AG09309 (cell line): ENCODE data around the gene RASGEF1B.
"Not testable (repeated sequence)": the region's sequence is repeated elsewhere in the genome, so short reads cannot be mapped to it uniquely, and the experiment has no call there.

Experiments used
- DNase-seq: peaks from one replicate; pipeline ENCODE4 v3.0.0-alpha.2; 2010; ENCODE audit warnings: low read depth
- H3K4me3 ChIP-seq: 2 replicates; pipeline ENCODE4 v1.5.1; 2011; ENCODE audit warnings: mild to moderate bottlenecking, low read depth, low read length, moderate library complexity; ENCODE audit not compliant: control insufficient read depth
- CTCF ChIP-seq: IDR thresholded peaks from 2 replicates; pipeline ENCODE4 v1.5.1; 2011; ENCODE audit warnings: mild to moderate bottlenecking, low read depth, low read length, inconsistent platforms; ENCODE audit not compliant: insufficient read depth, control insufficient read depth; ENCODE audit errors: missing control alignments

The RASGEF1B gene

GRCh38 chr4:81491943-81492342 lies 20.2 kb upstream of the RASGEF1B start:
- no peak overlapping the region for H3K4me3 ChIP-seq
- no peak for TF ChIP-seq CTCF
- no peak for DNase-seq

- TF ChIP-seq CTCF = no peak
- H3K4me3 ChIP-seq = no peak overlapping the region
- no peak for DNase-seq
These were observed 18.9 kb upstream of the RASGEF1B start for GRCh38 chr4:81490403-81491160.

GRCh38 chr4:81486502-81486901 lies 14.8 kb upstream of the RASGEF1B start:
- TF ChIP-seq CTCF = no peak
- DNase-seq = no peak
- H3K4me3 ChIP-seq = no peak overlapping the region

GRCh38 chr4:81485310-81485980 lies 13.7 kb upstream of the RASGEF1B start:
- DNase-seq = no peak
- TF ChIP-seq CTCF = no peak
- no peak overlapping the region for H3K4me3 ChIP-seq

- DNase-seq = no peak
- H3K4me3 ChIP-seq = no peak overlapping the region
- TF ChIP-seq CTCF = no peak
These were observed 10.6 kb upstream of the RASGEF1B start for GRCh38 chr4:81482326-81482725.

GRCh38 chr4:81481151-81481550 lies 9.4 kb upstream of the RASGEF1B start:
- no peak for TF ChIP-seq CTCF
- no peak overlapping the region for H3K4me3 ChIP-seq
- DNase-seq = no peak

- DNase-seq, H3K4me3 ChIP-seq: not testable (repeated sequence)
These were observed 7.9 kb upstream of the RASGEF1B start for GRCh38 chr4:81479573-81479972.

- H3K4me3 ChIP-seq, DNase-seq: not testable (repeated sequence)
These were observed 1.9 kb upstream of the RASGEF1B start for GRCh38 chr4:81473331-81474265.
